Iris pigment epithelial cell (primary cell): Measurements from ENCODE around the gene RAB8B.

Source experiments
- DNase-seq: peaks from one replicate; pipeline ENCODE4 v3.0.0-alpha.2; 2011; ENCODE audit warnings: low read depth

The RAB8B gene

DNA sequence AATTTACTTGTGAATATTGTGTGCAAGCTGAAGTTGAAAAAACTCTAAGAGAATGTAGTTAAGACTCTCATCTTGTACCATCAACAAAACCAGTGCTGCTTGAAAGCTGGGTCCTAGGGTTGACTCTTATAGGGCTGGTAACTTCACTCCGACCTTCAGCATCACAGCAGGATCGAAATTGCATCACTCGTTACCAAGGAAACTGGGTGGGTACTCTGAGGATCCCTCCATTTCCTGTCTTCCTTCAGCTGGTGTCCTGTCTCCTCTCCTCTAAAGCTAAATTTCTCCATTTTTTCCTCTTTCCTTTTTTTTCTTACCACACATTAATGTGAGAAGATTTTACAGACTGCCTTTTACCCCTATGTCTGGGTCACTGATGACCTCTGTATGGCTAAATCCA, 85.0 kb downstream of the RAB8B start:
- no peak for DNase-seq

DNA sequence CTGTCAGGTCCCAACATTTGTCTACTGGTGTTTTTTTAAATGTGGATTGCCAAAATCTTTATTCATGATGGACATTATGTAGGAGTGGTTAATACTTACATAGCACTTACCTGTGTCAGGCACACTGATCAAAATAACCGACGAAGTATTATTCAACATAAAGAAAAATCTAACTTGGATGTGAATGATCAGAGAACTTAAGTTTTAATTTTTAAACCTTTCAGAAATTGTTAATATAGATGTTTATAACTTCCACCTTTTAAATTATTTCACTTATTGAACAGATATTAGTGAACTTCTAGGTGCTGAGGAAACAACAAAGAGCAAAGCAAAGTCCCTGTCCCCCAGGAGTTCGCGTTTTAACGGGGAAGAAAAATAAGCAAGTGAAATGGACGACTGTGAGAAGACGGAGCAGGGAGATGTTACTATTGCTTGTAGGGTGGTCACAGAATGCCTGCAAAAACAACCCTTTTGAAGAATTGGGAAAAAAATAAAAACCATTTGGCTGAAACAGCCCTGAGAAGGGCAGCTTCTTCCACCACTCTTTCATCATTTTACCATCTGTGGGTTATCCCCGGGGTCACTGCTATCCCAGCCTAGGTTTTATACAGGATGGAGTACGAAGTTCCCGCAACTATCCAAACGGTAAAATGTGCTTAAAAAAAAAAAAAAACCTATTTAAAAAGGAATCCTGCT, 87.1 kb downstream of the RAB8B start:
- no peak for DNase-seq

DNA sequence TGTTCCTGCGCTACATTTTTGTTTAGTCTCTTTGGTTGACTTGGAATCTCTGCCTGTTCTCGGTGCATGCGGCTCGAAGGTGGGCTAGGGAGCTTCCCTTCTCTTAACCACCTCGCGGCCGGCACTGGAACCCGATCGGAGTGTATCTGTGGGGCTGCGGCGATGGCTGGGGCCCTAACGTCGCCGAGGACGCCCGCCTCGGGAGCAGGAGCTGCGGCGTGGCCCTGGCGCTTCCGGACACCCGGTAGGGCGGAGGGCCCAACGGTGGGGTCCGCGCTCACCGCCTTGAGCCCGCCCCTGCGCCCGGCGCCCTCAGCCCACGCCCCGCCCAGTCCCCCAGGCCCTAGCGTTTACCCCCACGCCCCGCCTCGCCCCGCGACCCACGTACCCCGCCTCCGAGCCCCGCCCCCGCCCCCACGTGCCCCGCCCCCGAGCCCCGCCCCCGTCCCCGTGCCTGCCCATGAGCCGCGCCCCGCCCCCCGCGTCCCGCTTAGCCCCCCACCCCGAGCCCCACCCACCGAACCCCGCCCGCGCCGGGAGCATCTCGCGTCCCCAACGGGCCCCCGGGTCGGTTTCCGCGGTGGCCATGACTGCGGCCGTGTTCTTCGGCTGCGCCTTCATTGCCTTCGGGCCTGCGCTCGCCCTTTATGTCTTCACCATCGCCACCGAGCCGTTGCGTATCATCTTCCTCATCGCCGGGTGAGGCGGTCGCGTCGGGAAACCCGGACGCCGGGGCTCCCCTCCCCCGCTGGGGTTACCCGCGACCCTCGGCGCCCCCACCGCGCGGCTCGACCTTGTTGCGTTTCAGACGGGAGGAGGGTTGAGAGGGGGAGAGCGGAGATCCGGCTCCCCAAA, 87.9 kb downstream of the RAB8B start, which contains the start of gene APH1B:
TSS of gene APH1B (plus strand) at position 568 of the 855 bp plus-strand sequence. CDS start at position 587, 19 bp downstream.
- DNase-seq, result peak; percentile 54

DNA sequence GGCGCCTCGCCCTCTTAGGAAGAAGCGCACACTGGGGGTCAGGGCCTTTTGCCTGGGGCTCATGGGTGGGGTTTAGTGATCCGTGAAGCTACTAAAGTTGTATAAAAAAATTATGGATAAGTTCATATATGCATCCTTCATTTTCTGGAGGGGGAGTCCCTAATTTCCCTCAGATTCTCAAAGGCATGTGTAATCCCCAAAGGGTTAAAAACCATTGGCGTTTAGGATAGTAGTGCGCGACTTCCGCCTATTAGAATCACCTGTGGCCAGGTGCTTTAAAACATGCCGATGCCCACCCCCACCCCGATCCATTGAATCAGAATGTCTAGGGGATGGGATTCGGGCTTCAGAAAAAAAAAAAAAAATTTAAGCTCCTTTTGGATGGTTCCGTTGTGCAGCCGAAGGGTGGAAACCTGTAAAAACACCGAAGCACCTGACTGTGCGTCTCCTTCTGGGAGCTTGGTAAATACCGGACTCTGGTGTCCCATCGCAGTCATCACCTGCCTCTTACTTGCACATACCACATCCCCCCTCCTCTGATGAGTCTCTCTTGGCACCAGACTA, 88.6 kb downstream of the RAB8B start:
- no peak for DNase-seq

DNA sequence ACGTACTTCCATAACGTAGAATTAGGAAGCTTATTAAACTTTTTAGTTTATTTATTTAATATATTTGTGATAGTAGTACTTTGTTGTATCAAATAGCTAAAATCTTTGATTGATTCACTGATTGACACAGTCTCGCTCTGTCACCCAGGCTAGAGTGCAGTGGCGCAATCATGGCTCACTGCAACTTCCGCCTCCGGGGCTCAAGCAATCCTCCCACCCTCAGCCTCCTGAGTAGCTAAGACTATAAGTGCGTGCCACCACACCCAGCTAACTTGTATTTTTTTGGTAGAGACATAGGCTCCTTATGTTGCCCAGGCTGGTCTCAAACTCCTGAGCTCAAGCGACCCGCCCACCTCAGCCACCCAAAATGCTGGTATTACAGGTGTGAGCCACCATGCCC, 93.7 kb downstream of the RAB8B start:
- no peak for DNase-seq

- no peak for DNase-seq
Measured at GRCh38 chr15:63284335-63284734, 94.9 kb downstream of the RAB8B start.

DNA sequence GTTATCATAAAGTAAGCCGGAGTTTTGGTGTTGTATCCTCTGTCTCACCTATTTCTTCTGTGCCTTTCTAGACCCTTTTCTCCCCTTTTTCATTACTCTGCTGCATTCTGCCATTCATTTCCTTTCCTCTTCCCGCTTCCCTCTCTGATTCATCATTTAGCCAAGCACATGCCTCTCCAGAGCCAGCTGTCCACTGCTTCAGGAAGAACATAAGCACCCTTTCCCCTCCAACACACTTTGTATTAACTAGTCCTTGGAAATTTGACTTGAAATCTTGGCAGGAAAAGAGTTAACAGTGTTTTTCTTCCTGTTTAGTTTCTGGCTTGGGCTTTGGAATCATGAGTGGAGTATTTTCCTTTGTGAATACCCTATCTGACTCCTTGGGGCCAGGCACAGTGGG, 97.7 kb downstream of the RAB8B start:
- peak; percentile 25 for DNase-seq

DNA sequence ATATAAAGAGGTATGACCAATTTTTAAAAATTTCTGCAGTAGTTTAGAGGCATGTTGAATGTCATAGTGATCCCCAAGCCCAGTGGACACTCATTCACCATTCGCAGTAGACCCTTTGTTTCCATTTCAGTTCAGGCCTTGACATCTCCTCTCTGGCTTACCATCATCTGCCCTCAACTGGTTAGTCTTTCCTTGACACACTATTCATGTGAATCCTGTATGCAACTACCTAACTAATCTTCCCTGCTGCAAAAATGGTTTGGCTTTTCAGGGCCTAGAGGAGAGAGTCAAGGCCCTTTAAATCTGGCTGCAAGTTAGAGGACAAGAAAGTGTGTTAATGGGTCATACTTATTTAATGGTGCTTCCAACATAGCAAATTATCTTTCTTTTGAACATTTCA, 98.9 kb downstream of the RAB8B start:
- DNase-seq, result no peak

- peak; percentile 55 for DNase-seq
Measured at GRCh38 chr15:63288778-63289378, 99.5 kb downstream of the RAB8B start.

- DNase-seq, result peak; percentile 89
Measured at GRCh38 chr15:63291507-63291906, 102.1 kb downstream of the RAB8B start.

- DNase-seq, result no peak
Measured at GRCh38 chr15:63292241-63292640, 102.8 kb downstream of the RAB8B start.

- DNase-seq, result peak; percentile 80
Measured at GRCh38 chr15:63292771-63293170, 103.4 kb downstream of the RAB8B start.

DNA sequence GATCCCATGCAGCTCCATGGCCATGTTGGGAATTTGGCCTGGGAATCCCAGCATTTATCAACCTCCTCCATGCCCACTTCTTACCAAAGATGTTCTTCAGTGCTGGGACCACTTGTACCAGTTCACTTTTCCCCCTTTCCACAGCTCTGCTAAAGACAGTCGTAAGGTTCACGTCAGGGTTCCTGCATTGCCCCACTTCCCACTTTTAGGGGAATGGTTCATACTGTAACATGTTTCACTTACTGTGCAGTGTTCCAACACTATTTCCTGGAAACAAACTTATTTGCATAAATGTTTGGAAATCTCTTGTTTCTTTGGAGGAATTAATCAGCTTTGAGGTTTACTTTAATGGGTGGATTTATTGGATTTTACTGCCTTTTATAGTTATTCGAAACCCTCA, 105.0 kb downstream of the RAB8B start:
- no peak for DNase-seq

- no peak for DNase-seq
Measured at GRCh38 chr15:63295341-63295740, 105.9 kb downstream of the RAB8B start.

- DNase-seq, result no peak
Measured at GRCh38 chr15:63296195-63296594, 106.8 kb downstream of the RAB8B start.

DNA sequence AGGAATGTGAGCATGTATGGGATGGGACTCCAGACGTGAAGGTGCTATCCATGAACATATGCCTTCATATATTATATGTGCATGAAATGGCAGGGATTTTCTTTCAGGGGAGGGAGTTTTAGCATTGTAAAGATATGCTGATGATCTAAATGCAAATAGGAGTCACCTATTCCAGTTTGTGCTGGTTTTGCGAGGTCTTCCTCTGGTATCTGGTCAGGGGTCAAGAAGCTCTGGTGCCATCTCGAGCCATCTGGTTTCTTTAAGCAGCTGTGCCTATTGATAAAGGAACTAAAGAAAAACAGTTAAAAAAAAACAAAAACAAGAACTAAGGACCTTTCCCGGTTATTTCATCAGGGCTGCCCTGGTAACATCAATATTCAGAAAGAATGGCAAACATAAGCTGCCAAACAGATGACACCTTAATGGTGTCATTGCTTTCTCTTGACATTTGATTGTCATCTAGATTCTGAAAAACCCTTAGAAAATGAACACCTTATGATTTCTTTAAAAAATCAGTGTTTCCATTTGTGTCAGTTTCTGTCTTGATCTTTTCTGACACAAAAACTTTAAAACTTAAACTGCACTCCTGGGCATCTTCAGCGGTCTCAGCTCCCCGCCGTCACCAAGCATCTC, 110.7 kb downstream of the RAB8B start:
- no peak for DNase-seq

DNA sequence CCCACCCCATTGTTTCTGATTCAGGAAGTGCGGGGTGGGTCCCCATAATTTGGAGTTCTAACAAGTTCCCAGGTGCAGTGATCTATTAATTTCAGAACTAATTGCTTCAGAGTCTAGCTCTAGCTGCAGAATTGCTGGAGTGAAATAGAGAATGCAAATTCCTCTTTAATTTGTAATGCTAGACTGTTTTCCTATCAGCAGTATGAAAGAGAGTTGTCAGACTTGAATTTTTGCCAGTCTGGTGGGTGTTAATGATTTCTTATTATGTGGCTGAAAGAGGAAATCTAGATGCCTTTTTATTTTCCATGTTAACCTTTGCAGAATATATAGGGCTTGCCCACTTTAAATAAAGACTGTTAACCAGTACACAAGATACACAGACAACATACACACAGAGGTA, 111.7 kb downstream of the RAB8B start:
- no peak for DNase-seq

- DNase-seq, result no peak
Measured at GRCh38 chr15:63305260-63305659, 115.9 kb downstream of the RAB8B start.

- DNase-seq, result no peak
Measured at GRCh38 chr15:63306492-63307073, 117.2 kb downstream of the RAB8B start.

DNA sequence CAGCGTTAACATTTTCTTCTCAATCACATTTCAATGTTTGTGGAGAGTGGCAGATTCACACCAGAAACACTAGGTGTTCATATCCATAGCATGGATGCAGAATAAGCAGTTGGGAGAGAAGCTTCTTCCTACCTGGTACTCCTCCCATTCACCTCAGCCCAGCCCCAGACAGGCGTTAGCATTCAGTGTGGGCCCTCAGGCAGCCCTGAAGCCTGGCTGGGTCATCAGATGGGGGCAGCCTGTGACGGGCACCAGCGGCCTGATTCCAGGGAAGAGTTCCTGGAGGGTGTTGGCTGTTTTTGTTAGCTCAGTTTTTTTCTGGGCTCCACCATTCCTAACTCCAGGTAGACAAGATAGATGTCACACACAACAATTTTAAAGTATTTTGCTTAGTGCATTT, 119.1 kb downstream of the RAB8B start:
- DNase-seq, result no peak

GRCh38 chr15:63308947-63309346, 119.5 kb downstream of the RAB8B start:
- DNase-seq, result no peak

- DNase-seq, result no peak
Measured at GRCh38 chr15:63310646-63311045, 121.2 kb downstream of the RAB8B start.
